ENCODE data around the gene ZNF385A.
A peak's percentile ranks its signal among the peaks of the same experiment; 100 is the strongest.

The ZNF385A gene

DNA sequence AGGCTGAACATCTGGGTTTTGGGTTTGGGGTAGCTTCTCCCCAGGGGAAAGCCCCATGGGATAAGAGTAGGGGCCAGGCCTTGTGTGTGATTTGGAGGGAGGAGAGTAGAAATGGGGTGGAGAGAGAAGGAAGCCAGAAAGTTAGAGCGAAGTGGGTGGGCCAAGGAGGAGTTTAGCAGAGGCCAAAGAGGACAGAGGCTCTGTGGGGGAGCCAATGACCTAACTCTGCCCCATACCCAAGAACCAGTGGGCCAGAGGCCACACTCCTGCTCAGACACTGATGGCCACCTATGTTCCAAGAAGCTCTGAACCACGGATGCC, 9.3 kb downstream of the ZNF385A start:
- no peak for DNase-seq (ENCODE audit: low read depth in 2 of 3, low spot score in 2 of 3)

DNA sequence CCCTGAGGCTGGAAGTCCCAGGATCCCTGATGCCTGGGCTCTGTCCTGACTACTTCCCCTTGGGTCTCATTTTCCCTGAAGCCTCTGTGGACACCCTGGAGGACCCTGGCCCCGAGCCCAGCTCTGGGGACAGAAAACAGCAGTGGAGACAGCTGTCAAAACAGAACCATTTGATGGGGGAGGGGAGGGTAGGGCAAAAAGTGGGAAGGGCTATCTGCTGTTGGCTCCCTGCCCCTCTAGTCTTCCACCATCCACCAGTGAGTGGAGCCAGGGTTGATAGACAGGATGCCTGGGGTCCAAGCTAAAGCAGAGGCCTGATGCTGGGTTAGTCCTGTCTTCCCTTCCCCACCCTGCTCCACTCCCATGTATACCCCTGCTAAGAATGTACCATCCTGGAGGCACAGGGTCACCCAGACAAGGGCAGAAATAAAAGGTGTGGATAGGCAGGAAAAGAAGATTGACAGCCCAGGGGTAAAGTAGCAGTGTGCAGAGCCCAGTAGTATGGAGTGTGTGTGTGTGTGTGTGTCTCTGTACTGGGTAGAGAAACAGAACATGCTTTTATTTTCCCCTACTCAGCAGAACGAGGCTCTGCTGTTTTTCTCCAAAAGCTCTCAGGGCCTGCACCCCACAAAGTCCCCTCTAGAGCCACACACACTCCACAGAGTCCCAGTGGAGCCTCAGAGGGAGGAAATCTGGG, 9.8 kb downstream of the ZNF385A start:
- no peak for DNase-seq (ENCODE audit: low read depth in 2 of 3, low spot score in 2 of 3)

- no peak for DNase-seq (ENCODE audit: low read depth in 2 of 3, low spot score in 2 of 3)
Observed at GRCh38 chr12:54373649-54374561, 10.6 kb downstream of the ZNF385A start.

GRCh38 chr12:54372113-54372806, 12.3 kb downstream of the ZNF385A start:
- no peak for DNase-seq (ENCODE audit: low read depth in 2 of 3, low spot score in 2 of 3)

DNA sequence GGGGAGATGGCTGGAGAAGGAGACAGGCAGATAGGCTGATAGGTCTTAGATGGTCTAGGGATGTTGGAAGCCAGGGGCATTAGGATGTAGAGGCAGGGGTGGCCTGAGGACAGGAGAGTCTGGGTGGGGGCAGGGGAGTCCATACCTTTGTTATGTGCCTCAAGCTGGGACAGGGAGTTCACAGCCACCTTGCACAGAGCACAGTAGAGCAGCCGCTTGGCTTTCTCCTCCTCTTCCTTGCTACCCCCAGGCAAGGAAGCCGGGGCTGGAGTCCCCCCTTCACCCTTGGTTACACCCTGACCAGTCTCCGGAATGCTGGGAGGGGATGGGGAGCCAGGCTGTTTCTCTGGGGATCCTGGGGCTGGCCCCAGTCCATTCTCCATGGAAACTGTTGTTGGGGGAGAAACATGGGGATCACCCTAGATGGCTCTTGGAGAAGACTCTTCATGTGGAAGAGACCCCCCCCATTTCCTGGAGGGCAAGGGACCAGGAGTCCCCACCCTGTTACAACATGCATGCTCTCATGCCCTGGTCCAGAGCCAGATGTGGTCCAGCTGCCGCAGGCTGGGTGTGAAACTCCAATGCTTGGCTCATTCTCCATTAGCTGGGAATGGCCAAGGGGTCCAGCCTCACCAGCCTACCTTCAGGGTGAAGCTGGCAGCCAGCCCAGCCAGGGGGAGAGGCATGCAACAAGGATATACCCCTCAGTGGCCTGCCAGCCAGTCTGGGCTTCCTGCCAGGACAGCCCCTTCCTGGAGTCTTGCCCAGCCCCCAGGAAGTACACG, 13.0 kb downstream of the ZNF385A start:
- DNase-seq (ENCODE audit: low read depth in 2 of 3, low spot score in 2 of 3), result no peak

DNA sequence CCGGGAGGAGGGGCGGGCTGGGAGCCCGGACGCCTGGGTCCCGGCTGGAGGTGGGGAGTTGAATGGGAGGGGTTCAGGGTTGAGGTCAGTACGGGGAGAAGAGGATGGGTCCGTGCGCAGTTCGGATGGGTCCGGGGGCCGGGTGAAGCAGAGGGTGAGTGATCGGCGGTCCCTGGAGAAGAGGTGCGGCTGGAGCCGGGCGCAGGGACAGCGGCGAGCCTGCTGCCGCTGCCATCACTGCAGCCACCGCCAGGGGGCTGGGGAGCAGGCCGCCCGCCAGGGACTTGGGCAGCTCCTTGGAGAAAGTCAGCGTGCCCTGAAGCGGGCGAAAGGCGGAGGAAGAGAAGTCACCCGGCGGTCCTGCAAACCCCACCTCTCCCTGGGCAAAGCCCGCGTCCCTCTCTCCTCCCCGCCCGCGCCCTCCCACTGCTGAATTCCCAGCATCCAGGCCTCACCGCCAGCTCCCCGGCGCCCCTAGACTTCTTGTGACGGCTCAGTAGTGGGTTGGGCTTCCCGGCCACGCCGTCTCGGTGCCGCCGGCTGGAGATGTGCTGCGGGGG, 14.3 kb downstream of the ZNF385A start:
- DNase-seq (ENCODE audit: low read depth in 2 of 3, low spot score in 2 of 3), result no peak

GRCh38 chr12:54369597-54370131, 14.9 kb downstream of the ZNF385A start:
- no peak for DNase-seq (ENCODE audit: low read depth in 2 of 3, low spot score in 2 of 3)

DNA sequence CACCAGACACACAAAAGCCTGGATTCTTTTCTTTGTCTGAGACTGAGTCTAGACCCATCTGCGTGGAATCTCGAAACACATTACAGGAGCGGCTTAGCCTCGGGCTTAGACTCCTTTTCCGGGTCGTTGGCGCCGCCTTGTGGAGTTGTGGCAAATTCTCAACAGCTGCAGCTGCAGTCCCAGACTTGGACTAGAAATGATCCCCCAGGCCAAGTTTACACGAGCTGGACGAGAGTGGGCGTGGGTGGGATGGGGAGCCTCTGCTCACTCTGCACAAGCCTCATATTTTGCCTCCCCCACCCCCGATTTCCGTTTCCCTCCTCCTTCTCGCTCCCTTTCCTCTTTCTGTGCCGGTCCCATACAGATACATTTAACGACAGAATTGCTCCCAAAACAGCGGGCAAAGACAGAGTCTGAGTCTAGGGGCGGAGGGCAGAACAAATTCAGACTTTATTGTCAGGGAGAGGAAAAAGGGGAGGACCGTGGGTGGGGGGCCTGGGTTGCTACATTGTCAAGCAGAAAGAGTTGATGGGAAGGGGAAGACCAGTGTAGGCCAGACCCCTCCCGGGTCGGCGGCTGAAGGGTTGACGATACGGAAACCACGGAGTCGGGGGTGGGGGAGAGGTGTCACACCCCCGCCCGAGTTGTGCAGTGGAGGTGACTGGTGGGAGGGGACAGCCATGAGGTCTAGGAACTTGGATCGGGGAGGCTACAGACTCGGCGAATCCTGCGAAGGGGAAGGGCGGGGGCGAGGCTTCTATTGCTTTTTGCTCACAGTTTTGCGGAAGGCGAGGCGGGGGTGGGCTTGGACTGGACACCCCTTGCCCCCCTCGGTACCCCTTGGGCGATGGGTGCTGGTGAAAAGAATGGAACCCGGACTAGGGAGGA, 15.6 kb downstream of the ZNF385A start:
- peak; percentile 65 to 90 (median 85) for DNase-seq (ENCODE audit: low read depth in 2 of 3, low spot score in 2 of 3)

GRCh38 chr12:54368025-54368708, 16.4 kb downstream of the ZNF385A start:
- no peak for DNase-seq (ENCODE audit: low read depth in 2 of 3, low spot score in 2 of 3)

GRCh38 chr12:54364413-54364812, 20.1 kb downstream of the ZNF385A start, which contains the start of gene GPR84:
Gene GPR84, minus strand, starts transcription at chr12:54364486. Its CDS starts 635 bp downstream, at chr12:54363851.
- no peak for DNase-seq (ENCODE audit: low read depth in 2 of 3, low spot score in 2 of 3)

DNA sequence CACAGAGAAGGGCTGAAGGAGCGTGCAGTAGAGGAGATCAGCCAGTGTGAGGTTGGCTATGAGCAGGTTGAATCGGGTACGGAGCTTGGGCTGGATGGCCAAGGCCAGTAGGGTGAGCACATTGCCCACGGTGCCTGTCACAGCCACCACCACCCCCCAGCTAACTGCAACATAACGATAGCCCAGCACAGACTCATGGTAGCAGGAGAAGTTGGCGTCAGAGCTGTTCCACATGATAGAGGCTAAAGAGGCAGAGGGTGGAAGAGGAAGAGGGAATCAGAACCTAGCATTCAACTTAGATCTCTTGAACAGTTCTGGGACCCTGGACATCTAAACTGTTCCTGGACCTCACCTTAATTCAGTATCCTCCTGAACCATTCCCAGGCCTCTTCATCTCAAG, 20.9 kb downstream of the ZNF385A start:
- DNase-seq (ENCODE audit: low read depth in 2 of 3, low spot score in 2 of 3), result no peak

DNA sequence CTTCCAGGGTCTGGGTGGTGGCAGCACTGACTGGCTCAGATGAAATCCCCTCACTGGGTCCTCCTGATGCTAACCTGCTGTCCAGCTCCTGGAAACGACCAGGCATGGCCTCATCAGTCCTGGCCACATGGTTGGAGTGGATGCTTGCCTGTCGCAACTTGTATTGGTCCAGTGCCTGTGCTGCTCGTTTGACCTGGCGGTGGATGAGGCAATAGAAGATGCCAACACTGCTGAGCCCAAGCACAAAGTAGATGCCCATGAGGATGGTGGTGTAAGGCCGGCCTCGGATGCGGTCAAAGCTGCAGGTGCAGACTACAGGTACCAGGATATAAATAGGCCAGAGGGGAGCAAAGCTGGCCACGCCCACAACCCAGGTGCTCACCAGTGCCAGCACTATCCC, 21.5 kb downstream of the ZNF385A start:
- DNase-seq (ENCODE audit: low read depth in 2 of 3, low spot score in 2 of 3), result no peak

GRCh38 chr12:54360717-54361456, 23.6 kb downstream of the ZNF385A start:
- no peak for DNase-seq (ENCODE audit: low read depth in 2 of 3, low spot score in 2 of 3)

GRCh38 chr12:54359762-54360351, 24.7 kb downstream of the ZNF385A start:
- DNase-seq (ENCODE audit: low read depth in 2 of 3, low spot score in 2 of 3), result no peak

- DNase-seq (ENCODE audit: low read depth in 2 of 3, low spot score in 2 of 3), result peak; percentile 49 to 80 (median 73)
Observed at GRCh38 chr12:54358945-54359761, 25.4 kb downstream of the ZNF385A start.

DNA sequence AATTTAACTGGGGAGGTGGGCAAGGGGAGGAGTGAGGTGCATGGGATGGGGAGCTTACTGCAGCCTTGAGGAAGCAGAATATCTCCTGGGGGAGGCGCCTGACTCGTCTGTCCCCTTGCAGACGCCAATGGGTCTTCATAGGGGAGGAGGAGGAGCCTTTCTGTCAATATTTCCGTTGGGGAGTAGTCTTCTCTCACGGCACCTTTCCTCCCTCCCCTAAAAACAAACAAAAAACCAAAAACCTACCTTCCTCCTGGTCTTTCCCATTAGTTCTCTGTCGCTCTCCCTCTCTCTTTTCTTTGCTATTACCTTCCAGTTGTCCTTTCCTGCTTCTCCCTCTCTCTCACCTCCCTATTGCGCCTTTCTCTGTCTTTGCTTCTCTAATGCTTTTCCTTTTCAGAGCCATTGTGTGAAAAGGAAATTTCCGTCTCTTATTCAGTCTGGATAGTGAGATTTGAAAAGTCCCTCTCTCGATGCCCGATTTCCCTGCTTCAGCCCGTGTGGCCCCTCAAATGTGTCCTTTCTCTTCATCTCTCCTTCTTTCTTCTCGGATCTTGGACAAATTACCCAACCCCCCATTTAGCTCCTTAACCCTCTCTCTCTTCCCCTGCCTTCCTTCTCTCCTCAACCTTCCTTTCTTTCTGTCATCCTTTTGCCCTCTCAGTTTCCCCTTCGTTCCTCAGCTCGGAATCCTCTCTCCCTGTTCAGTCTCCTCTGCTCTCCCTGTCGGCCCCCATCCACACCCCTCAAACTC, 26.2 kb downstream of the ZNF385A start:
- no peak for DNase-seq (ENCODE audit: low read depth in 2 of 3, low spot score in 2 of 3)
